Mesendoderm (in vitro differentiated cells): ENCODE measurements around the gene SETD1A.

Experiments used
- DNase-seq: peaks from one replicate; pipeline ENCODE4 v3.0.0; 2013
- H2AK5ac ChIP-seq: 2 replicates; pipeline ENCODE4 v1.6.1; 2013; ENCODE audit warnings: low read length, inconsistent platforms
- H2BK120ac ChIP-seq: 2 replicates; pipeline ENCODE4 v1.6.1; 2013; ENCODE audit warnings: low read depth, mild to moderate bottlenecking, low read length, moderate library complexity, mixed read lengths
- H2BK15ac ChIP-seq: replicated peaks from 2 replicates; pipeline ENCODE4 v1.6.1; 2013; ENCODE audit warnings: low read depth, mild to moderate bottlenecking, moderate library complexity
- H2BK5ac ChIP-seq: 2 replicates; pipeline ENCODE4 v1.6.1; 2013; ENCODE audit warnings: low read length, inconsistent platforms
- H3K18ac ChIP-seq: 2 replicates; pipeline ENCODE4 v1.6.1; 2013; ENCODE audit warnings: mild to moderate bottlenecking, low read length, mixed read lengths
- H3K23ac ChIP-seq: one replicate; pipeline ENCODE4 v1.6.1; 2013; ENCODE audit warnings: low read length
- H3K27ac ChIP-seq: 2 replicates; pipeline ENCODE4 v1.5.1; 2013; ENCODE audit warnings: low read depth, mild to moderate bottlenecking, inconsistent platforms, low read length, moderate library complexity
- H3K27me3 ChIP-seq: 2 replicates; pipeline ENCODE4 v1.6.1; 2013; ENCODE audit warnings: low read length, control low read depth, mild to moderate bottlenecking, inconsistent platforms; ENCODE audit not compliant: insufficient read depth, poor library complexity
- H3K36me3 ChIP-seq: 2 replicates; pipeline ENCODE4 v1.6.1; 2013; ENCODE audit warnings: low read length, inconsistent platforms; ENCODE audit not compliant: control insufficient read depth, insufficient read depth
- H3K4ac ChIP-seq: one replicate; pipeline ENCODE4 v1.6.1; 2013; ENCODE audit warnings: low read depth, mild to moderate bottlenecking, low read length, moderate library complexity
- H3K4me1 ChIP-seq: 2 replicates; pipeline ENCODE4 v1.6.1; 2013; ENCODE audit warnings: low read depth, low read length, inconsistent platforms; ENCODE audit not compliant: control insufficient read depth
- H3K4me2 ChIP-seq: 2 replicates; pipeline ENCODE4 v1.6.1; 2013; ENCODE audit warnings: low read length
- H3K4me3 ChIP-seq: 2 replicates; pipeline ENCODE4 v1.5.1; 2013; ENCODE audit warnings: mild to moderate bottlenecking, low read length
- H3K56ac ChIP-seq: one replicate; pipeline ENCODE4 v1.6.1; 2013; ENCODE audit warnings: low read length
- H3K79me1 ChIP-seq: 2 replicates; pipeline ENCODE4 v1.6.1; 2013; ENCODE audit warnings: low read length, inconsistent platforms
- H3K79me2 ChIP-seq: 2 replicates; pipeline ENCODE4 v1.6.1; 2013; ENCODE audit warnings: mild to moderate bottlenecking, low read length; ENCODE audit not compliant: control insufficient read depth, insufficient read depth
- H3K9ac ChIP-seq: 2 replicates; pipeline ENCODE4 v1.6.1; 2013; ENCODE audit warnings: low read length, inconsistent platforms
- H4K5ac ChIP-seq: one replicate; pipeline ENCODE4 v1.6.1; 2013; ENCODE audit warnings: low read length
- H4K8ac ChIP-seq: one replicate; pipeline ENCODE4 v1.6.1; 2013; ENCODE audit warnings: low read depth, mild to moderate bottlenecking, control low read depth, low read length, moderate library complexity
- WGBS: extraction: QIAGEN DNeasy Blood & Tissue Kit; methylation state at CpG from one replicate; pipeline ENCODE4 v1.1.7; 2013; ENCODE audit warnings: low lambda C conversion rate, missing lambda C conversion rate; ENCODE audit not compliant: insufficient coverage; ENCODE audit errors: extremely low coverage; 5-methylcytosine and 5-hydroxymethylcytosine counted together

The SETD1A gene

DNA sequence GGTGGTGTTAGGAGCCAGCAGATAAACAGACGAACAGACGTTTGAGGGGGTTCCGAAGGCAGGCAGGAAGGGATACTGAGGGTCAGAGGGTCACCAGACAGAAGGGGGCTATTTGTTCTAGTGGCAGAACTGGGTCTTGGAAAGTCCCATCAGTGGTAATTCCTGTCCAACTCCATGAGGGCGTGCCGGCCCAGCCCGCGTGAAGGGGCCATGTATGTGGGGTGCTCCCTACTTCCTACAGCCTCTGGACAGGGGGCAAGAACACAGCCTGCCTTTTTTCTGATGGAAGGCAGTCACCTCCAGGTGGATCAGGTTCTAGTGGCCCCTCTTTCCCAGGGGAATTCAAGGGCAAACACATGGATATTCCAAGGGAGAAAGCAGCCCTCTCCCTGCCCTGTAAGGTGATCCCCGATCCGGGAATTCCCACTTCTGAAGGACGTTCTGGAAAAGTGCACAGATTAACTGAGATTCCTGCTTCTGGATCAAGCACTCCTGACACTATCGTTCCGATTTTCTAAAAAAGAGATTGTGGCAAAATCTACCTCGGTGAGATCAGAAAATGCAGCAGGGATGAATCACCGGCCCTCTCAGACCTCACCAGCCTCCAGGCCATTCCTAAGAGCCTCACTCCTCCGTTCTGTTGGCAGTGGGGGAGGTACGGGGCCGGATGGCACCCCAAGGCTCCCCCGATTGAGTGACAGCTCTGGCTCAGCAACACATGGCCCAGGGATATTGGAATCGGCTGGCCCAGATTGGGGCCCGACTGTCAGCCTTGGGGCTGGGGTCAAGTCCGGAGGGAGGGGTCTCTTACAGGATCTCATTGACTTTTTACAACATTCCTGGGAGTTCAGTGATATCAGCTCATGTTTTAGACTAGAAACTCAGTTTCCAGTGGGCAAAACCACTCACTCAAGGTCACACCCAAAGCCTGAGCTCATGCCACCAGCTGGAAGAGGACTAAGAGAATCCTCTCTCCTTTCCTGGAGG is 40.5 kb downstream of the SETD1A start:
- Histone ChIP-seq H2BK15ac (no peak overlapping the region), H2BK120ac (no peak overlapping the region), H4K5ac (no peak overlapping the region), H3K79me2 (no peaks in the 10 kb centered on the region), H3K79me1 (no peaks in the 10 kb centered on the region), H3K36me3 (no peaks in the 10 kb centered on the region), H3K18ac (no peak overlapping the region), H3K4ac (no peak overlapping the region), H3K9ac (peak overlapping the region; percentile 90), H3K4me2 (peak overlapping the region; percentile 98), H3K27me3 (no peaks in the 10 kb centered on the region), H3K4me3 (peak overlapping the region; percentile 64), H3K4me1 (peaks cover 1% of the 10 kb centered on the region), H4K8ac (no peak overlapping the region), H3K56ac (peak overlapping the region; percentile 92), H2AK5ac (no peak overlapping the region), H3K27ac (no peak overlapping the region), H3K23ac (no peak overlapping the region), H2BK5ac (peak overlapping the region; percentile 35)
- peak; percentile 63 for DNase-seq
- no CpG with 5 or more reads among the region's 21 CpGs for WGBS

DNA sequence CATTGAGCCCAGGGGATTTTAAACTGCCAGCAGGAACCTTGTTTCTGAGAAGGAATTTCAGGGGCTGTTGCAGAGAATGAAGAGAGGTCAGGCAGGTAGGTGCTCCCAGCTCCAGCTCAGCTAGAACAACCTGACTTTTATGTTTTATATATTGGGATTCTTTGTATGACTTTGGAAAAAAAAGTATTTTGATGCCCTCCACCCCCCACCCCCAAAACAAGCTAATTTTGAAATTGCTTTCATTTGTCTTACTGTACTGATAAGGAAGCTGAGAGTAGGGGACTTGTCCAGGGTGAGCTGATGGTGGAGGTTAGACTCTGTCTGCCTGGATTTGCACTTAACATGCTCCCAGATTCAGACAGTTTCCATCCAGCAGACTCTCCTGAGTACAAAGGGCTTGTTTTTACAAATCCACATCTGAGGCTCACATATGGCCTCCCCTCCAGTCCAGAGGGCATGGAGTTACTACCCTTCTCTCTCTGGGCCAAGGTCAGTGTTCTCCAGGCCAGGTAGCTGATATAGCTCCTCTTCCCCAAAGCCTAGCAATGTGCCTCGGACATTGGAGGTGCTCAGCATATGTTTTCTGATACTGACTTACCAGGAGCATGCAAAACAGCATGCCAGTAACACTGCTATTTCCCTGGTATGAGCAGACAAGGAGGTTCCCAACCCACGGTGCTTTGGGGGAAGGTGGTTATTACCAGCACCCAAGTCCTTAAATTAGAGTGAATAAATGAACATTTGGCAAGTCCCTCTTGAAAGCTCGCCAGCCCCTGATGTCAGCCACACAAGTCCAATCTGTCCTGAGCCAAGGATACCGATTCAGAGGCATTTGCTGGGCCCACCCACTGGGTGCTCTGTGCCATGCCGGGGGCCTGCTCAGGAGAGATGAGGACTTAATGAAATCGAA is 41.6 kb downstream of the SETD1A start:
- Histone ChIP-seq H3K56ac (no peak overlapping the region), H3K18ac (no peak overlapping the region), H4K8ac (no peak overlapping the region), H3K4me2 (no peak overlapping the region), H3K4me1 (peaks cover 1% of the 10 kb centered on the region), H2AK5ac (no peak overlapping the region), H2BK120ac (no peak overlapping the region), H3K9ac (no peak overlapping the region), H4K5ac (no peak overlapping the region), H2BK5ac (no peak overlapping the region), H3K79me2 (no peaks in the 10 kb centered on the region), H3K79me1 (no peaks in the 10 kb centered on the region), H3K4me3 (no peak overlapping the region), H3K27ac (no peak overlapping the region), H3K36me3 (no peaks in the 10 kb centered on the region), H2BK15ac (no peak overlapping the region), H3K4ac (no peak overlapping the region), H3K23ac (no peak overlapping the region), H3K27me3 (no peaks in the 10 kb centered on the region)
- no CpG with 5 or more reads among the region's 6 CpGs for WGBS
- DNase-seq = no peak

DNA sequence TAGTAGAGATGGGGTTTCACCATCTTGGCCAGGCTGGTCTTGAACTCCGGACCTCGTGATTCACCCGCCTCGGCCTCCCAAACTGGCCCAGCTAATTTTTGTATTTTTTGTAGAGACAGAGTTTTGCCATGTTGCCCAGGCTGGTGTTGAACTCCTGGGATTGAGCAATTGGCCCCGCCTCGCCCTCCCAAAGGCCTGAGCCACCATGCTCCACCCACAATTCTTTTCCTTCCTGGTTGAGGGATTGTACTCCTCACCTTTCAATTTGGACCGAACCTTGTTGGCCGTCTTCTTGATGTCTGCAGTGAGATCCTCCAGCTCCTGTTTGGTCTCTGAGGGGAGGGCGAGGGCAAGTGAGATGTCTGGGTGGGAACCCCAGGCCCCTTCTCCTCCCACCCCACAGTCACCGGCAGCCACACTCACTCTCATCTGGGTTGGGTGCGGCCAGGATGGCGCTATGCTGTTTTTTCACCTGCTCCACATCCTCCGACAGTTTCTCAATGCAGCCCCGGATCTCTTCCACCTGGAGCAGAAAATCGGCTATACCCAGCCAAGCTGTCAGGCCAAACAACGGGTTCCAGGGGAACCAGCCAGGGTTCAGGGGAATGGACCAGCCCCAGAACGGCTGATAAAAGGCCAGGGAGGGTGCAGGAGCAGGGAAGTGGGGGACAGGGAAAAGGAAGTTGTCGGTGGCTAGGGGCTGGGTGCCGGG is 43.3 kb downstream of the SETD1A start:
- H3K27ac ChIP-seq = no peak overlapping the region
- peaks cover 1% of the 10 kb centered on the region for H3K4me1 ChIP-seq
- WGBS = no CpG with 5 or more reads among the region's 19 CpGs
- H2BK5ac ChIP-seq = no peak overlapping the region
- DNase-seq = no peak
- no peak overlapping the region for H3K4me2 ChIP-seq
- no peaks in the 10 kb centered on the region for H3K27me3 ChIP-seq
- no peak overlapping the region for H2BK120ac ChIP-seq
- no peak overlapping the region for H3K4me3 ChIP-seq
- H3K23ac ChIP-seq = no peak overlapping the region
- no peak overlapping the region for H2AK5ac ChIP-seq
- H3K4ac ChIP-seq = no peak overlapping the region
- no peak overlapping the region for H3K18ac ChIP-seq
- H3K79me2 ChIP-seq = no peaks in the 10 kb centered on the region
- H3K9ac ChIP-seq = no peak overlapping the region
- H3K56ac ChIP-seq = no peak overlapping the region
- H4K8ac ChIP-seq = no peak overlapping the region
- H2BK15ac ChIP-seq = no peak overlapping the region
- no peaks in the 10 kb centered on the region for H3K79me1 ChIP-seq
- H3K36me3 ChIP-seq = no peaks in the 10 kb centered on the region
- no peak overlapping the region for H4K5ac ChIP-seq

DNA sequence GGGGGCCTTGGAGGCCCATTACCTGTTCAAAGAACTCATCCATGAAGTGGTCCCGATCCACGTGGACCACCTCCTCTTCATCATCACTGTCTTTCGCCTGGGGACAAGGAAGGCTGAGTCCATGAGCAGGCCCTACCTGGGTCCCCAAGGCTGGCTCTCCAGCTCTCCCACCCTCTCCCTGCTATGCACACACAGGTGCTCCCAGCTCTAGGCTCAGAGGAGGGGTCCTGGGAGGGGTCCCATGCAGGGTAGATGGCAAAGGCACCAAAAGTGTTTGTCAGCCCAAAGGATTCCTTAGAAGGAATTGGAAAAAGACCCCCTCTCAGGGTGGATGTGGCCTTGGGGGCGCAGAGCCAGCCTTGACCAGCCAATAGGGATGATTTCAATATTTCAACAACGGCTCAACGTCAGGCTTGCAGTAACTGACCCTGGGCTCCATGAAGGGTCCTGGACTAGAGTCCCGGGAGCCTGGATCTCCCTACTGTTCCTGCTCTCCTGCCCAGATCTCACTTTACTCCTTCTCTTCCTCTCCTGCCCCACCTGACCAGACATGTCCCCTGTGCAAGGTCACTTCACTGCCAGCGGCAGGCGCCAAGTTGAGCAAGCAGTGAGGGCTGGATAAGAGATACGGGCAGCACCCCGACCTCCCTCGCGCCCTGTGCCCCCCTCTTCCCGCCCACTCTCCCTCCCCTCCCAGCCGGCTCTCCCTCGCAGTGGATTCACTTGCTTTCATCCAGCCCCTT is 44.1 kb downstream of the SETD1A start:
- H2BK15ac ChIP-seq = no peak overlapping the region
- no peaks in the 10 kb centered on the region for H3K27me3 ChIP-seq
- H3K36me3 ChIP-seq = no peaks in the 10 kb centered on the region
- H3K23ac ChIP-seq = no peak overlapping the region
- H3K56ac ChIP-seq = no peak overlapping the region
- H4K5ac ChIP-seq = no peak overlapping the region
- no peak overlapping the region for H3K27ac ChIP-seq
- H2BK5ac ChIP-seq = no peak overlapping the region
- no peak overlapping the region for H4K8ac ChIP-seq
- H3K4ac ChIP-seq = no peak overlapping the region
- WGBS = no CpG with 5 or more reads among the region's 16 CpGs
- no peak overlapping the region for H3K4me2 ChIP-seq
- H3K79me2 ChIP-seq = no peaks in the 10 kb centered on the region
- no peak overlapping the region for H3K9ac ChIP-seq
- no peak overlapping the region for H3K4me3 ChIP-seq
- DNase-seq = no peak
- no peak overlapping the region for H3K18ac ChIP-seq
- peaks cover 1% of the 10 kb centered on the region for H3K4me1 ChIP-seq
- no peak overlapping the region for H2BK120ac ChIP-seq
- no peaks in the 10 kb centered on the region for H3K79me1 ChIP-seq
- no peak overlapping the region for H2AK5ac ChIP-seq

DNA sequence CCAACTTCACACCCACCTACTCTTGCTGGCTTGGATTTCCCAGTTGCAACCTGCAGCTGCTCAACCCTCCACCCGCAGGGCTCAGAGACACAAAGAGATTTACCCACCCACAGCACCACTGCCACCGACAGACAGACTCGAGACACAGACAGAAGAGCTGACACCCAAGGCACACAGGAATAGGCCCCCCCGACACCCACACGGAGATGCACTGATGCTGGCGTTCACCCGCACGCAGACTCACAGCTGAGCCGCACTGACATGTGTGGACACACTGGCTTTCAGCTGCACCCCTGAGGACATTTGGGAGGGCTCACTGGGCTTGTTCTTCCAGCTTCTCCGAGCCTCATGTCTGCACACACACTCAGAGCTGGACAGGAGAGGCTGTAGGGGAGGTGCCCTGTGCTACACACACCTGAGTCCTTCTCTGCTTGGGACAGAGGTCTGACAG is 44.7 kb downstream of the SETD1A start:
- no peaks in the 10 kb centered on the region for H3K36me3 ChIP-seq

More for the DNA sequence above, 44.7 kb downstream of the SETD1A start:
- no peak for DNase-seq
- Histone ChIP-seq H2BK5ac (no peak overlapping the region), H3K4ac (no peak overlapping the region), H3K4me2 (no peak overlapping the region), H3K23ac (no peak overlapping the region), H3K56ac (peak overlapping the region; percentile 19), H2BK120ac (no peak overlapping the region), H3K4me3 (no peak overlapping the region), H3K9ac (no peak overlapping the region), H3K79me1 (no peaks in the 10 kb centered on the region), H2BK15ac (no peak overlapping the region), H3K27ac (no peak overlapping the region), H3K27me3 (no peaks in the 10 kb centered on the region), H4K8ac (no peak overlapping the region), H3K79me2 (no peaks in the 10 kb centered on the region), H2AK5ac (no peak overlapping the region), H3K18ac (no peak overlapping the region), H4K5ac (no peak overlapping the region), H3K4me1 (peaks cover 1% of the 10 kb centered on the region)
- no CpG with 5 or more reads among the region's 10 CpGs for WGBS
